ENCODE measurements around the gene AREG.

- TF ChIP-seq CTCF (conservative IDR thresholded peaks at IDR 0.05) (no peak), EZH2 (IDR thresholded peaks at IDR 0.05; ENCODE audit: low read depth) (no peak)
Observed at GRCh38 chr4:74464291-74464690, 19.4 kb downstream of the AREG start.
